Measurements from ENCODE around the gene DVL1. TPM values are rescaled to one million over a fixed set of nuclear protein-coding genes. Genes with fewer than 3 reads are reported as not detected.
A peak's percentile ranks its signal among the peaks of the same experiment; 100 is the strongest.

The DVL1 gene
- total and polyA plus RNA-seq, 2 of the 13 experiments (the other 11 are each of a cell fraction or from before 2014, with no cell fraction given): 30.8 to 60.4 TPM

DNA sequence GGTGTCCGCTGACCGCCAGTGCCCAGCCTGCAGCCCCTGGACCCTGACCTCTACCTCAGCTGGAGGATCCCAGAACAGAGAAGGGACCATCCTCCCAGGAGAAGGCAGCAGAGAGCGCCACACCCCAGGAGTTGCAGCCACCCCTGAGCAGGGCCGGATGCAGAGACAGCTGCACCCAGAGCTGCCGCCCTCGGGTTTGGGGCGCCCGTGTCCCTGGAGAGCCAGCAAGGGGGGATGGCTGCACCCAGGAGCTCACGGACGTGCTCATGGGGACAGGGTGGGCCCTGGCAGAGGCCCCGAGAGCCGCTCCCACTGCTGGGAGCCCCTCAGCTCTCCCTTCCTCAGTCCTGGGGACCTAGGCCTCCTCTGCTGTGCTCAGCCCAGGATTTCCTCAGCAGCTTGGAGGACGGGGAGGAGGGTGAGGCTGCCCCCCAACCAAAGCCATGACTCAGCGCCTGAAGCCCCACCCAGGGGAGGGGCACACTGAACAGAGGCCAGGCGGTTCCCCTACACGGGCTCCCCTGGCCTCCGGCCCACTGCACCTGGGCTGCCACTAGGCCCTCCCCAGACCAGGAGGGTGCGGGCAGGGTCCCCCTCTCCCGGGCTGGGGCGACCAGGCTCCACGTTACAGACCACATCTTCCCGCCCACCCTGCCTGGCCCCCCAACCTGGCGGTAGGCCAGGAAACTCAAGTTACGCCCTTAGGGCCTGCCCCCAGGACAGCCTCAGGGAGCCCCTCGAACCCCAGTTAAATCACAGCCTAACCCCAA, 43.7 kb downstream of the DVL1 start (continued):
- no peak for TF ChIP-seq FOXP1 (IDR thresholded peaks at IDR 0.05)
- no peak for TF ChIP-seq FOXP1 (CRISPR knock-in tag; IDR thresholded peaks at IDR 0.05)
- TF ChIP-seq ARID3A (IDR thresholded peaks at IDR 0.05; ENCODE audit: low read depth, low read length): no peak
- TF ChIP-seq ZNF276 (CRISPR knock-in tag; IDR thresholded peaks at IDR 0.05; ENCODE audit: low read depth): no peak
- peak; percentile 74 for TF ChIP-seq ZFY (CRISPR knock-in tag; IDR thresholded peaks at IDR 0.05)
- TF ChIP-seq, protein P1, sequence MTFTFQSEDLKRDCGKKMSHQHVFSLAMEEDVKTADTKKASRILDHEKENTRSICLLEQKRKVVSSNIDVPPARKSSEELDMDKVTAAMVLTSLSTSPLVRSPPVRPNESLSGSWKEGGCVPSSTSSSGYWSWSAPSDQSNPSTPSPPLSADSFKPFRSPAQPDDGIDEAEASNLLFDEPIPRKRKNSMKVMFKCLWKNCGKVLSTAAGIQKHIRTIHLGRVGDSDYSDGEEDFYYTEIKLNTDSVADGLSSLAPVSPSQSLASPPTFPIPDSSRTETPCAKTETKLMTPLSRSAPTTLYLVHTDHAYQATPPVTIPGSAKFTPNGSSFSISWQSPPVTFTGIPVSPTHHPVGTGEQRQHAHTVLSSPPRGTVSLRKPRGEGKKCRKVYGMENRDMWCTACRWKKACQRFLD (CRISPR knock-in tag; IDR thresholded peaks at IDR 0.05; ENCODE audit: borderline replicate concordance): no peak
- no peak for TF ChIP-seq SNAI1 (CRISPR knock-in tag; IDR thresholded peaks at IDR 0.05; ENCODE audit: borderline replicate concordance)
- peak; percentile 56; the same call in 1 of the 2 replicates for TF ChIP-seq ZNF264 (CRISPR knock-in tag; IDR thresholded peaks at IDR 0.05)
- no peak for TF ChIP-seq CBX2 (IDR thresholded peaks at IDR 0.05; ENCODE audit: low read depth, low read length)
- TF ChIP-seq CBX2 (CRISPR knock-in tag; IDR thresholded peaks at IDR 0.05; ENCODE audit: low read depth): no peak
- TF ChIP-seq NFIC (IDR thresholded peaks at IDR 0.05; ENCODE audit: low read length): no peak
- no peak for TF ChIP-seq NFYC (CRISPR knock-in tag; IDR thresholded peaks at IDR 0.05)
- no peak for TF ChIP-seq SNAPC5 (CRISPR knock-in tag; IDR thresholded peaks at IDR 0.05; ENCODE audit: borderline replicate concordance)
- TF ChIP-seq ZNF460 (CRISPR knock-in tag; IDR thresholded peaks at IDR 0.05; ENCODE audit: borderline replicate concordance): no peak
- no peak for TF ChIP-seq ARNT2 (CRISPR knock-in tag; IDR thresholded peaks at IDR 0.05; ENCODE audit: low read depth)
- no peak for TF ChIP-seq ZBTB20 (CRISPR knock-in tag; IDR thresholded peaks at IDR 0.05; ENCODE audit: borderline replicate concordance, low read depth)
- TF ChIP-seq ZNF274 (CRISPR knock-in tag; IDR thresholded peaks at IDR 0.05): no peak; the same call in 1 of the 2 replicates
- no peak for TF ChIP-seq ZSCAN12 (CRISPR knock-in tag; IDR thresholded peaks at IDR 0.05)
- TF ChIP-seq MEF2D (CRISPR knock-in tag; IDR thresholded peaks at IDR 0.05): no peak
- no peak for TF ChIP-seq ZNF362 (CRISPR knock-in tag; IDR thresholded peaks at IDR 0.05; ENCODE audit: borderline replicate concordance)
- no peak for TF ChIP-seq KLF11 (CRISPR knock-in tag; IDR thresholded peaks at IDR 0.05)
- TF ChIP-seq LCORL (IDR thresholded peaks at IDR 0.05): no peak
- TF ChIP-seq LCORL (CRISPR knock-in tag; IDR thresholded peaks at IDR 0.05): no peak
- TF ChIP-seq NFKBIZ (CRISPR knock-in tag; IDR thresholded peaks at IDR 0.05): no peak; the same call in 1 of the 2 replicates
- no peak for TF ChIP-seq CREB1 (IDR thresholded peaks at IDR 0.05)
- TF ChIP-seq CREB1 (CRISPR knock-in tag; IDR thresholded peaks at IDR 0.05): no peak
- no peak for TF ChIP-seq NFRKB (IDR thresholded peaks at IDR 0.05)
- TF ChIP-seq ZNF746 (CRISPR knock-in tag; IDR thresholded peaks at IDR 0.05): 0 out of 2 replicates have a peak, but pooled peaks have one; percentile 24

All from HepG2 (cell line).